Retinal pigment epithelial cell (primary cell): Measurements from ENCODE around the gene TAAR1.

Source experiments
- DNase-seq: peaks from one replicate; pipeline ENCODE4 v3.0.0-alpha.2; 2010; ENCODE audit warnings: low read depth
- H3K4me3 ChIP-seq: 2 replicates; pipeline ENCODE4 v1.5.1; 2011; ENCODE audit warnings: mild to moderate bottlenecking, low read length, control low read depth, moderate library complexity
- CTCF ChIP-seq: conservative IDR thresholded peaks from 2 replicates; pipeline ENCODE4 v1.5.1; 2011; ENCODE audit warnings: low read depth, low read length, control low read depth, inconsistent platforms

TAAR1 gene

DNA sequence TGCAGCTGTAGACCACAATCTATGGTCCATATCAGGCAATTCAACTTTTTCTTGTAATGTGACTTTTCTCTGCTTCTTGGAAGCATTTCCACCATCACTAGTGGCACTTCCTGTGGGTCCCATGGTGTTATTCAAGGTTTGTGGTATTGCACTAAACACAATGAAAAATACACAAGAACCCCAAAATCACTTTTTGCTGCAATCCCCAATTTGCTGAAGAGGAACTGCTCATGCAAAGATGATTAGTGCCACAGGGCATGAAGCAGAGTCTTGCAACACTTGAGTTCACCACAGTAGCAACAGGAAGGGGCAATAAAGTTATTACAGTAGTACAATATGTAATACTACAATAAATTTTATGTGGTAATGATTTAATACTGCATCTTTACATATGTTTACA lies 16.8 kb upstream of the TAAR1 start:
- H3K4me3 ChIP-seq, result no peak overlapping the region
- TF ChIP-seq CTCF, result no peak
- DNase-seq, result no peak

DNA sequence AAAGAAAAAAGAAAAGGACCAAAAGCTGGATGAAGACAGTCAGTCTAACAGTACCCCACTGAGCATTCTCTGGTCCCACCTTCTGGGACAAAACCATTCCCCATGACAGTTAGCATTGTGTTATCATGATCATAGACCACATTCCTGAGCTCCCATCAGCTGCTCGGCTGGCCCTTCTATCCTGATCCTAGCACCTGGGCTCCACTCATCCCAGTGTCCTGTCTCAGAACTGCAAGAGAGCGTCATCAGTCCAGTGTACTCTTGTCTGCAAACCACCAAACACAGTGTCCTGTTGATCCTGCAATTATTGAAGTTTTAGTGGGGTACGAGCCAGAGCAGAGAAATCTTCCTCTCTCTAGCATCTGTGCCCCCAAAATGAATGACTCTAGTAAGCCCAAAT lies 16.0 kb upstream of the TAAR1 start:
- TF ChIP-seq CTCF, result no peak
- no peak for DNase-seq
- no peak overlapping the region for H3K4me3 ChIP-seq

GRCh38 chr6:132673376-132674094 lies 14.6 kb upstream of the TAAR1 start:
- DNase-seq, result no peak
- no peak for TF ChIP-seq CTCF
- no peak overlapping the region for H3K4me3 ChIP-seq

GRCh38 chr6:132671295-132671694 lies 12.3 kb upstream of the TAAR1 start:
- no peak for TF ChIP-seq CTCF
- DNase-seq, result no peak
- no peak overlapping the region for H3K4me3 ChIP-seq

DNA sequence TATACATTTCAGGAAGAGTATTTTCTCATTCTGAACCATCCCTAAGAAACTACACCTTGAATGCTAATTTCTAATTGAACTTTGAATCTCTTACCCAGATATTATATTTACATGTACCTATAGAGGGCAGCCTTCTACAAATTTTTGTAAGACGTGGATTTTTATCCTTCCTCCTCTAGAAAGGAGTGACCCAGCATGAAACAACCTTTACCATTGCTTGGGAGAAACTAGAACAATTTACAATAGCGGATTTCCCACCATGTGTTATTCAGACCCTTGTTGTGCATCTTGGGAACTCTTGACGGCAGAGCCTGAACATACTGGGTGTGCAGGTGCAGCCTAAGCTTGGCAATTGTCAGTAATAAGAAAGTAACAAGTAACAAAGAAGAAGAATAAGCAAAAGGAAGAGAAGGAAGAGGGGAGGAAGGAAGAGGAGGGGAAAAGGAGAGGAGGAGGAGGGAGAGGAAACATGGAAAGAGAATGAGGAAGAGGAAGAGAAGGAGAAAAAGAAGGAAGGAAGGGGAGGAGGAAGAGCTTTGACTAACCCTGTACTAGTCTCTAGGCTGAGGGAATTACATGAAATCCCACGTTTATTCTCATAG lies 10.8 kb upstream of the TAAR1 start:
- peak; percentile 12 for DNase-seq
- TF ChIP-seq CTCF, result peak; percentile 36
- H3K4me3 ChIP-seq, result no peak overlapping the region

GRCh38 chr6:132666118-132666517 lies 7.1 kb upstream of the TAAR1 start:
- DNase-seq, result no peak
- no peak for TF ChIP-seq CTCF

More at GRCh38 chr6:132666118-132666517, 7.1 kb upstream of the TAAR1 start:
- no peak overlapping the region for H3K4me3 ChIP-seq
